Esophagus squamous epithelium (tissue), 4 donors: Measurements from ENCODE around the gene ZNF319.

Experiments
- CTCF ChIP-seq, 6 experiments: fragments of 450-650 bp in 4 of 6; fragments of 200-600 bp in 2 of 6; sonication (generic) in 2 of 6; IDR thresholded peaks; one replicate each; pipeline ENCODE4 v1.5.1; 2016 to 2019; ENCODE audit warnings: antibody characterized with exemption in 6 of 6, mild to moderate bottlenecking in 4 of 6, moderate library complexity in 4 of 6
- POLR2A ChIP-seq, 4 donors: fragments of 450-650 bp; IDR thresholded peaks; one replicate each; pipeline ENCODE4 v1.6.1; 2017; ENCODE audit warnings: antibody characterized with exemption in 4 of 4, mild to moderate bottlenecking in 4 of 4, moderate library complexity in 3 of 4

GRCh38 chr16:57967916-57968315 lies 32.6 kb downstream of the ZNF319 start:
- TF ChIP-seq POLR2A (IDR thresholded peaks at IDR 0.05) (no peak), CTCF (IDR thresholded peaks at IDR 0.05) (no peak)
